Choroid plexus epithelial cell (primary cell): Measurements from ENCODE around the gene TMEM236.

Experiments
- DNase-seq: peaks from one replicate; pipeline ENCODE4 v3.0.0-alpha.2; 2010; ENCODE audit warnings: low read depth
- H3K4me3 ChIP-seq: 2 replicates; pipeline ENCODE4 v1.5.1; 2011; ENCODE audit warnings: low read depth, mild to moderate bottlenecking, control low read depth, low read length, moderate library complexity
- TF ChIP-seq, protein P1 (sequence below): conservative IDR thresholded peaks from 2 replicates; pipeline ENCODE4 v1.5.1; 2011; ENCODE audit warnings: low read depth, mild to moderate bottlenecking, control low read depth, inconsistent platforms, low read length, moderate library complexity

The TMEM236 gene

DNA sequence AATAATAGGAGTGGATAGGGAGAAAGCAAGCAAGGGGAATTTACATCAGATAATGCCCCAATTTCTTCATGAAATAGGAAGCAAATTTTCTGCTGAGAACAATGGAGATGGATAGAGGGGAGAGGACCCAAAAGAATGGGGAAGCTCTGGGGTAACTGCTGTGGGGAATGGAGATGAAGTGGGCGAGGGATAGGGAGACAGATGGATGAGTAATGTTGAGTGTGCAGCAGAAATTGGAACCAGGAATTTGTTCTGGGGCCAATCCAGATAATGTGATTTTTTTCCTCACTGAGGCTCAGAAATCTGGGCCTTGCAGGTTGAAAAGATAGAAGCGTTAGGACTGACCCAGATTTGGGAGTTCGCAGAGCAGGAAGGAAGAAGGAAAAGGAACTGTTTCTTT, 32.7 kb downstream of the TMEM236 start:
- H3K4me3 ChIP-seq, result no peak overlapping the region
- DNase-seq, result peak; percentile 35
- TF ChIP-seq, protein P1, sequence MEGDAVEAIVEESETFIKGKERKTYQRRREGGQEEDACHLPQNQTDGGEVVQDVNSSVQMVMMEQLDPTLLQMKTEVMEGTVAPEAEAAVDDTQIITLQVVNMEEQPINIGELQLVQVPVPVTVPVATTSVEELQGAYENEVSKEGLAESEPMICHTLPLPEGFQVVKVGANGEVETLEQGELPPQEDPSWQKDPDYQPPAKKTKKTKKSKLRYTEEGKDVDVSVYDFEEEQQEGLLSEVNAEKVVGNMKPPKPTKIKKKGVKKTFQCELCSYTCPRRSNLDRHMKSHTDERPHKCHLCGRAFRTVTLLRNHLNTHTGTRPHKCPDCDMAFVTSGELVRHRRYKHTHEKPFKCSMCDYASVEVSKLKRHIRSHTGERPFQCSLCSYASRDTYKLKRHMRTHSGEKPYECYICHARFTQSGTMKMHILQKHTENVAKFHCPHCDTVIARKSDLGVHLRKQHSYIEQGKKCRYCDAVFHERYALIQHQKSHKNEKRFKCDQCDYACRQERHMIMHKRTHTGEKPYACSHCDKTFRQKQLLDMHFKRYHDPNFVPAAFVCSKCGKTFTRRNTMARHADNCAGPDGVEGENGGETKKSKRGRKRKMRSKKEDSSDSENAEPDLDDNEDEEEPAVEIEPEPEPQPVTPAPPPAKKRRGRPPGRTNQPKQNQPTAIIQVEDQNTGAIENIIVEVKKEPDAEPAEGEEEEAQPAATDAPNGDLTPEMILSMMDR, result no peak

DNA sequence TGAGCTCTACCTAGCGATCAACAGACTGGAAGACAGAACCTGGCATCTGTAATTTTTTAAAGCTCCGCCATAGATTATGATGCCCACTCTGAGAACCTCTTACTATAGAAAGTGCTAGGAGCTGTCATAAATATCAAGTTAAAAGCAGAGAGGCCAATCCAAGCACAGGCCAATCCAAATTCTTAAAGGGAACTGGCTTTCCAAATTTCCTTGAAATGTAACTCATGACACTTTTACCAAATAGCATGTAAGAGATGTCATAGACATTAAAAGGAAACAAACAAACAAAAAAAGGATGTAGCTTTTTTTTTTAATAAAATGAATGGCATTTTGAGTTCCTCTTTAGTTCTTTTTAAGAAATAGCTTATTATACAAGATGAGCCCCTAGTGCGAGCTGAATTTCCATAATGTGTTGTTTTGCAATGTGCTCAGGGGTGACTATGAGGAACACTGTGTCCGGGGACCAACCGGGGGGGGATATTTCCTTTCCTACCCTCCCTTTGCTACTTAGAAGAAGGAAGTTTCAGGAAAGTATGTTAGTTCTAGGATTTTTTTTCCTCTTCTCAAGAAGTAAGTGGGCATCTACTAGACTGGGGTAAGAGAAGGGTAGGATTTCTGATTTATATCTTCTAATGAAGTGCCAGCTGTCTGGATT, 33.4 kb downstream of the TMEM236 start:
- TF ChIP-seq, protein P1, result no peak
- DNase-seq, result peak; percentile 16
- no peak overlapping the region for H3K4me3 ChIP-seq

DNA sequence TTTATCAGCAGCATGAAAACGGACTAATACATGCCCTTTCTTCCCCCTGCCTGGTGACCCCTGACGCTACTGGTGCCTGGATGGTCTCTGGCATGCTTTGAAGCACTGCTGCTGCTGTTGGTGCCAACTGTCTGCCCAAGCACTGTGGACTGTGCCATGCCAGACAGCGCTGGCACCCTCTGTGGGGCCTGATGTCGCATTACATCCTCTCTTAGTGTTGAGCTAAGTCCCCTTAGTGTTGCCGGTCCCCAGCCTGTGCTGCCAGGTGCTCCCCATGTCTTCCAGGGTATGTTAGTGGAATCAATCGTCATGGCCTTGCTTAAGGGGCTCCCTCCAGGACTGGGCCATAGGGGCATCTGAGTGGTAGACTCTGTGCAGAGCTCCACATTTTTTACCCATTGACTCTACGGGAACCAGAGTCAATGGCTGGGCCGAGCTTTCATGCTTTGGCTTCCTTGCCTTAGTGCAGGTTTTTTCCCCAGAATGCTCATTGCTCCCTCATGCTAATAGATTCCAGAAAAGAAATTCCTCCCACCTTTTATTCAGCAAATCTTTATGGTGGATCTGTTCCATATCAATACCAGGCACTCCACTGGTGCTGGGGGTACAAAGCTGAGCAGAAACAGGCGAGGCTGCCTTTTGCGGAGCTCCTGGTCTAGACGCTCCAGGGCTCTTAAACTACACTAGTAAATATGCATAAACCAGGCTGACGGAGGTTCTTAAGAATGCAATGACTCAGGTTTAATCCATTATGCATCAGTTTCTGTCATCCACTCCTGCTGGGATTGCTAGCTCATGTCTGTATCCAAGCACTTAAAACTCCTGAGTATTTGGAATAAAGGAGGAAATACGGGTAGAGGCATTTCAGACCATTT, 35.3 kb downstream of the TMEM236 start:
- H3K4me3 ChIP-seq, result no peak overlapping the region
- TF ChIP-seq, protein P1, result no peak
- peak; percentile 98 for DNase-seq

DNA sequence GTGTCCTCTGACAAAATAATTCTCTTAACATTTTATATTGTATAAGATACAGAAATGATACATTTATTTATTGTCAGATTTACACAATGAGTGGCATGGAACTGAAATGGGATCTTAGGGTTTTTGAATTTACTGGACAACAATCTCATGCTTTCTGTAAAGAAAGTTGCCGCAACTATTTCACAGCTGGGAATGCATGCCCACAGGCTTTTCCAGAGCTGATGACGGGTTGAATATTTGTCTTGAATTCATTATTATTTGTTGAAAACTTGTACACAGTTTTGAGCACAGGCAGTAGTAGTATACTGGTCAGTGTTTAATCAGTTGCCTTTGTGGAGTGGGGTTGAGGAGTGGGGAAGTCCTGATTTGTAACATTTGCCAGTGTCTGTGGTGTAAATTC, 36.6 kb downstream of the TMEM236 start:
- DNase-seq, result no peak
- H3K4me3 ChIP-seq, result no peak overlapping the region
- TF ChIP-seq, protein P1, result no peak

DNA sequence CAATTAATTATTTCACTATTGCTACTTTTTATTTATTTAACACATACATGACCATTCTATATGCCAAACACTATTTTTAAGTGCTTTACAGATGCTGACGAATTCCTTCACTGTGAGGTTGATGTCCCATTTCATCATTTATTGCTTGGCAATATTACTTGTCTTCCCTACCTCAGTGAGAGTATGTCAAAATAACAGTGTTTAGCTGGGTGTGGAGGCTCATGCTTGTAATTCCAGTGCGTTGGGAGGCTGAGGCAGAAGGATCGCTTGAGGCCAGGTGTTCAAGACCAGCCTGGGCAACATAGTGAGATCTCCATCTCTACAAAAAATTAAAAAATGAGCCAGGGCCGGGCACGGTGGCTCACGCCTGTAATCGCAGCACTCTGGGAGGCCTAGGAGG, 37.4 kb downstream of the TMEM236 start:
- TF ChIP-seq, protein P1, result no peak
- H3K4me3 ChIP-seq, result no peak overlapping the region
- no peak for DNase-seq

DNA sequence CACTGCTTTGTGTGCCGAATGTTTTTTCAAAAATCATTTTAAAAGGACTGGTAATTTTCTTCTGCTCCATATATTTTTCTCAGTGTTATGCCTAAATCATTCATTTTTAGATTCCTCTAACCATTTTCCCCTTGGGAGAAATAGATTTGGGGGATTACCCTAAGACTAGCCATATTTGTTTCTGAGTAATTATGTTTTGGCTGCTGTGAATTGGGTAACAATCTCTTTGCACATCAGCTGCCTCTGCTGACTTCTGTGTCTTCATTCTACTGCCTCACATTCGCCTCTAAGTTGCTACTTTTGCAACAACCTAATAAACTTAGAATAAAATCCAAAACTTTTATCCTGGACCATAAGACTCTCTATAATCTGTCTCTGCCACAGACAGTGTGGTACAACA, 38.6 kb downstream of the TMEM236 start:
- TF ChIP-seq, protein P1, result no peak
- DNase-seq, result no peak
- H3K4me3 ChIP-seq, result no peak overlapping the region
